Heart left ventricle (tissue), 13 donors: ENCODE results near the gene ANGPTL8.

ENCODE experiments used
- POLR2A ChIP-seq, 2 donors: fragments of 450-650 bp; IDR thresholded peaks; one replicate each; pipeline ENCODE4 v1.6.1; 2017; ENCODE audit warnings: antibody characterized with exemption in 2 of 2, mild to moderate bottlenecking in 2 of 2, moderate library complexity in 2 of 2
- TF ChIP-seq, protein P1 (sequence below), 12 donors: fragments of 200-600 bp; sonication (generic) in 4 of 12; IDR thresholded peaks; one replicate each; pipeline versions ENCODE4 v1.5.0 to v1.8.0; 2018 to 2022; ENCODE audit warnings: antibody characterized with exemption in 12 of 12, mild to moderate bottlenecking in 5 of 12
- donor health status: ischemic (EF 13 %, LVEDD 7.1; RV severe dilation, severe dysfunction).
- donor health status: DM: no; HTN: yes; CAD: no.
- donor health status: DM: no; HTN: no; CAD: no.
- donor health status: ischemic (EF 25% LVEDD 6.9; RV normal size, moderate dysfunction).
- donor health status: ischemic (EF 25% LVEDD 5.7; RV mildly dilated, moderate dysfunction).
- donor health status: ischemic (EF 35%, LVEDD 5.7; RV mildly dilated, moderate dysfunction).
- donor health status: nonischemic (EF 11% LVEDD 7.7; RV severe dilation, severe dysfunction).
- donor health status: DM: yes; HTN: yes; CAD: no.
- donor health status: PGD.
- donor health status: ischemic (EF 29% LVEDD 5.4; RV normal size, mild dysfunction).
- donor health status: nonischemic (EF 23%, LVEDD 6.1; RV moderate dilation, normal function).

DNA sequence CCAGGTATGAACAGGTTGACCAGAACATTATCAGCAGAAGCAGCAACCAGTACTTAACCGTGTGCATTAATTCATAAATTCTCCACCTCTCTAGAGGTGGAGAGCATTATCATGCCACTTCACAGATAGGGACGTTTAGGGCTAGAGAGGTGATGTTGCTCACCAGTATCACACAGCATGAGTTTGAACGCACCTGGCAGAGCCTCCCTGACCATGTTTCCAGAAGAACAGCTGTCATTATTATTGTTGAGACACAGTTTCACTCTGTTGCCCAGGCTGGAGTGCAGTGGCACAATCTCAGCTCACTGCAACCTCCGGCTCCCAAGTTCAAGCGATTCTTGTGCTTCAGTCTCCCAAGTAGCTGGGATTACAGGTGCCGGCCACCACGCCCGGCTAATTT is 48.9 kb upstream of the ANGPTL8 start:
- TF ChIP-seq, protein P1, sequence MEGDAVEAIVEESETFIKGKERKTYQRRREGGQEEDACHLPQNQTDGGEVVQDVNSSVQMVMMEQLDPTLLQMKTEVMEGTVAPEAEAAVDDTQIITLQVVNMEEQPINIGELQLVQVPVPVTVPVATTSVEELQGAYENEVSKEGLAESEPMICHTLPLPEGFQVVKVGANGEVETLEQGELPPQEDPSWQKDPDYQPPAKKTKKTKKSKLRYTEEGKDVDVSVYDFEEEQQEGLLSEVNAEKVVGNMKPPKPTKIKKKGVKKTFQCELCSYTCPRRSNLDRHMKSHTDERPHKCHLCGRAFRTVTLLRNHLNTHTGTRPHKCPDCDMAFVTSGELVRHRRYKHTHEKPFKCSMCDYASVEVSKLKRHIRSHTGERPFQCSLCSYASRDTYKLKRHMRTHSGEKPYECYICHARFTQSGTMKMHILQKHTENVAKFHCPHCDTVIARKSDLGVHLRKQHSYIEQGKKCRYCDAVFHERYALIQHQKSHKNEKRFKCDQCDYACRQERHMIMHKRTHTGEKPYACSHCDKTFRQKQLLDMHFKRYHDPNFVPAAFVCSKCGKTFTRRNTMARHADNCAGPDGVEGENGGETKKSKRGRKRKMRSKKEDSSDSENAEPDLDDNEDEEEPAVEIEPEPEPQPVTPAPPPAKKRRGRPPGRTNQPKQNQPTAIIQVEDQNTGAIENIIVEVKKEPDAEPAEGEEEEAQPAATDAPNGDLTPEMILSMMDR (IDR thresholded peaks at IDR 0.05) = no peak
- TF ChIP-seq POLR2A (IDR thresholded peaks at IDR 0.05) = no peak
